GM12874 (cell line): ENCODE data around the gene LIPT2.

Experiments
- TF ChIP-seq, protein P1 (sequence below): IDR thresholded peaks from 2 replicates; pipeline ENCODE4 v1.5.1; 2011; ENCODE audit warnings: low read depth, mild to moderate bottlenecking, control low read depth, low read length, moderate library complexity; ENCODE audit not compliant: insufficient read depth

LIPT2 gene

DNA sequence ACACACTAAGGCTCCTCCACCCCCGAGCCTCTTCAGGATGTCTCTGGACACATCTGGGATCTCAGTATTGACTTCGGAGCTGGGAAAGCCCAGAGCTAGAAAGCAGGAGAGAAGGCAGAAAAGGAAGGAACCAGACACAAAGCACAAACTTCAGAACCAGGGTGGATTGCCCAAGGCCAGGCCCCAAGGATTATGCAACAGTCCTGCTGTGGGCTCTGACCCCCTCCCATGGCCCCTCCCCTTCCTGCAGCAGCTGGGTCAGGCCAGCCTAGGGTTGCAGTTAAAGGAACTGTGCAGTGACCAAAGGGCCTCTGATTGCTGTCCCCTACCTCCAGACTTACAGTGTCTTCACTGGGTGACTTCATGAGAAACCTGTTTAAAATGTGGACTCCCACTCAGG lies 31.5 kb downstream of the LIPT2 start:
- TF ChIP-seq, protein P1, sequence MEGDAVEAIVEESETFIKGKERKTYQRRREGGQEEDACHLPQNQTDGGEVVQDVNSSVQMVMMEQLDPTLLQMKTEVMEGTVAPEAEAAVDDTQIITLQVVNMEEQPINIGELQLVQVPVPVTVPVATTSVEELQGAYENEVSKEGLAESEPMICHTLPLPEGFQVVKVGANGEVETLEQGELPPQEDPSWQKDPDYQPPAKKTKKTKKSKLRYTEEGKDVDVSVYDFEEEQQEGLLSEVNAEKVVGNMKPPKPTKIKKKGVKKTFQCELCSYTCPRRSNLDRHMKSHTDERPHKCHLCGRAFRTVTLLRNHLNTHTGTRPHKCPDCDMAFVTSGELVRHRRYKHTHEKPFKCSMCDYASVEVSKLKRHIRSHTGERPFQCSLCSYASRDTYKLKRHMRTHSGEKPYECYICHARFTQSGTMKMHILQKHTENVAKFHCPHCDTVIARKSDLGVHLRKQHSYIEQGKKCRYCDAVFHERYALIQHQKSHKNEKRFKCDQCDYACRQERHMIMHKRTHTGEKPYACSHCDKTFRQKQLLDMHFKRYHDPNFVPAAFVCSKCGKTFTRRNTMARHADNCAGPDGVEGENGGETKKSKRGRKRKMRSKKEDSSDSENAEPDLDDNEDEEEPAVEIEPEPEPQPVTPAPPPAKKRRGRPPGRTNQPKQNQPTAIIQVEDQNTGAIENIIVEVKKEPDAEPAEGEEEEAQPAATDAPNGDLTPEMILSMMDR = no peak

DNA sequence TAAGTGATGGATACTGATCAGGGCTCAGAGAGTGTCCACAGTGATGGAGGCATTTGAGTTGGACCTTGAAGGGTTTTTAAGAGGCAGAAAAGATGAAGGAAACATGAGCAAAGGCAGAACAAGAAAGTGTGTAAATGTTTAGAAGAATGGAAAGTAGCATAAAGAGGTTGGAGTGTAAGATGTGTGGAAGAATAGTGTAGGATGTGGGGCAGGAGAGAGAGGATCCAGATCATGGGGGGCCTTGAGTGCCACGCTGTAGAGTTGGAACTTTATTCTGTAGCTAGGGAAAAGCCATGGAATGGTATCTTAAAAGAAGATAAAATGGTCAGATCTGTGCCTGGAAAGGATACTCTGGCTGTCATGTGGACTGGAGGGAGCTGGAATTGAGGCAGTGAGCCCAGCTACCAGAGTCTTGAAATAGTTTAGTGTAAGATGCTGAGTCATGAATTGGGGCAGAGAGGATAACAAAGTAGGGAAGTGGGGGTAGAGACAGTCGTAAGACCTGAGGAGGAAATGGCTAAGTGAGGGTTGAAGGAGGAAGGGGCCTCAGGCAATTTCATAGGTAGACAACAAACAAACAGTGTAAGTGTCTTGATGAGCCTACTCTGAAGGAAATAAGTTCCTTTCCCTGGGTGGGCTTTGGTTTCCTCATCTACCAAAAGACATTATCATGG lies 32.9 kb downstream of the LIPT2 start:
- TF ChIP-seq, protein P1 = no peak

DNA sequence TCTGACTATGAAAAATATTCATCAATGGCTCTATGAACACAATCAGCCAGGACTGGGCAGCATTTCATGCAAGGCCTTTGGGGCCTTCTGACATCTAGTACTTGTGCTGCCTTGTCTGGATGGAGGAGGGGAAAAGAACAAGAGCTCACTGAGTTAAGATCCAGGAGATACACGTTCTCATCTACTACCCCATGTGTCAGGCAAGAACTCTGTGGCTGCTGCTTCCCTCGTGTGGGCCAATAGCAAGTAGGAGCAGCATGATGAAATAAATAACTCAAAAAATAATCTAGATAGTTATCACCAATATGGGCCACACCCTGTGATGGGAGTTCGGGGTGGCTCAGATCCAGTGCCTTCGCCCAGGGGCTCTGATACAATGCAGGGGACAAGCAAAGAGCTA lies 33.5 kb downstream of the LIPT2 start:
- TF ChIP-seq, protein P1 = no peak

DNA sequence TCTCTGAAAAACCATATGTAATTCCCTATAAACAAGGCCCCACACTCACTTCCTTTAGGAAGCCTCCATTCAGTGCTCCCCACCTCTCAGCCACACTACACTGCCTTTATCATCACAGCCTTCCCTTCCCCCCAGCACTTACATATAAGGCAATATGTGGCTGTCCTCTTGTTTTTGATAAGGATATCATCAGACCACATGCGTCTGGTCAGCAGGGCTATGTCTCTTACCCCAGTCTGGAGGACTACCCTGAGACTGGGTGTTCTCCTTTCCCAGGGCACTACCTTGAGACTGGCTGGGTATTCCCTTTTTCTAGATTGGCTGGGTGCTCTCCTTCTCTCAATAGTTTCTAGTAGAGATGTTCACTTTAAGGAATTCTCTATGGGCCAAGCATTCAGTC lies 33.9 kb downstream of the LIPT2 start:
- TF ChIP-seq, protein P1 = no peak

DNA sequence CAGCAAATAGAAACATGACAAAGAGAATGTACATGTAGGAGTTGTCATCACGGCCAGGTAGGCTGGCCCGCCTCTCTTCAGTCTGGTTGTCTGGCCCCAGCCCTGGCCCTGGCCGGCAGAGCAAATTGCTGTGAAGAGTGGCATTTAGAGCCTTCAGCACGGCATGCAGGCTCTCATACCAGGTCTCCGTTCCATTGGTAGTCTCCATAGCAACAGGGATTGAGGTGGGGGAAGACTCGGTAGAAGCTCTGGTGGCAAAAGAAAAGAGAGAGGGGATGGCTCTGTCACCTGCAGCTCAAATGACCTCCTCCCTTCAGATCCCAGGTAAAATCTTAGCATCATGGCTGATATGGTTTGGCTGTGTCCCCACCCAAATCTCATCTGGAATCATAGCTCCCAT lies 36.2 kb downstream of the LIPT2 start:
- TF ChIP-seq, protein P1 = no peak

DNA sequence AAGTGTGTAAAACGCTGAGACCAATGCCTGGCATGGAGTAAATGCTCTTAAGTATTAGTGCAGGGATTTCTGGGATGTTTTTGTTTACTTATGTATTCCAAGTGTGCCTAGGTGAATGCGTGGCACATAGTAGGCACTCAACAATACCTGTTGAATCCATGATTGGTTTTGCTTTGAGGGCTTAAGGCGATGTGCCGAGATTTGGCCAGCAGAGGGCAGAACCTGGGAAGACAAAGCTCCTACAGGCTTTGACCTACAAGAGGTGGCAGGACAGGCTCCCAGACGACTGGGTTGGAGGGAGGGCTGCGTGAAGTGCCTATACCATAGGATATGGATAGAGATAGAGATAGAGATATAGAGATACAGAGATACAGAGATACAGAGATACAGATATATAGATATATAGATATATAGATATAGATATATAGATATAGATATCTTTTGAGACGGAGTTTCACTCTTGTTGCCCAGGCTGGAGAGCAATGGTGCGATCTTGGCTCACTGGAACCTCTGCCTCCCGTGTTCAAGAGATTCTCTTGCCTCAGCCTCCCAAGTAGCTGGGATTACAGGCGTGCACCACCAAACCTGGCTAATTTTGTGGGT lies 40.0 kb downstream of the LIPT2 start:
- TF ChIP-seq, protein P1 = peak; percentile 82

DNA sequence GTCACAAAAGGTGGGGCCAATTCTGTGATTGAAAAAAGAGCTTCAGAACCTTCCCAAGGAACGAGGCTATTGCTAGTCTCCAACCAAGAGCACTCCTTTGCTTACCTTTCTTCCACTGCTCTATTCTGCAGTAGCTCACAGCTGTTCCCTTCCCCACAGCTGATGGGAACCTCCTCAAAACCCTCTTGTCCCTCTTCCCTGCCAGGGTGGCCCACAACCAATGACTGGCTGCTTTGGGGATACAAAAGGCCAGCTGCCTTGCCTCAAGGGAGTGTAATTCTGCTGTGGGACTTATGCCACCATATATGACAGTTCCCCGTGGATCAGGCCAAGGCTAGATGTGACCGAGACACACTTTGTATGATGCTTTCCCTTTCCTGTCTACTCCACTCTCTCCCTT lies 41.2 kb downstream of the LIPT2 start:
- TF ChIP-seq, protein P1 = no peak
